Heart left ventricle (tissue), 13 donors: ENCODE data around the gene SATB2.

Experiments
- POLR2A ChIP-seq, 2 donors: fragments of 450-650 bp; IDR thresholded peaks; one replicate each; pipeline ENCODE4 v1.6.1; 2017; ENCODE audit warnings: antibody characterized with exemption in 2 of 2, mild to moderate bottlenecking in 2 of 2, moderate library complexity in 2 of 2
- TF ChIP-seq, protein P1 (sequence below), 12 donors: fragments of 200-600 bp; sonication (generic) in 4 of 12; IDR thresholded peaks; one replicate each; pipeline versions ENCODE4 v1.5.0 to v1.8.0; 2018 to 2022; ENCODE audit warnings: antibody characterized with exemption in 12 of 12, mild to moderate bottlenecking in 5 of 12
- donor health status: ischemic (EF 13 %, LVEDD 7.1; RV severe dilation, severe dysfunction).
- donor health status: DM: no; HTN: yes; CAD: no.
- donor health status: DM: no; HTN: no; CAD: no.
- donor health status: ischemic (EF 25% LVEDD 6.9; RV normal size, moderate dysfunction).
- donor health status: ischemic (EF 25% LVEDD 5.7; RV mildly dilated, moderate dysfunction).
- donor health status: ischemic (EF 35%, LVEDD 5.7; RV mildly dilated, moderate dysfunction).
- donor health status: nonischemic (EF 11% LVEDD 7.7; RV severe dilation, severe dysfunction).
- donor health status: DM: yes; HTN: yes; CAD: no.
- donor health status: PGD.
- donor health status: ischemic (EF 29% LVEDD 5.4; RV normal size, mild dysfunction).
- donor health status: nonischemic (EF 23%, LVEDD 6.1; RV moderate dilation, normal function).

DNA sequence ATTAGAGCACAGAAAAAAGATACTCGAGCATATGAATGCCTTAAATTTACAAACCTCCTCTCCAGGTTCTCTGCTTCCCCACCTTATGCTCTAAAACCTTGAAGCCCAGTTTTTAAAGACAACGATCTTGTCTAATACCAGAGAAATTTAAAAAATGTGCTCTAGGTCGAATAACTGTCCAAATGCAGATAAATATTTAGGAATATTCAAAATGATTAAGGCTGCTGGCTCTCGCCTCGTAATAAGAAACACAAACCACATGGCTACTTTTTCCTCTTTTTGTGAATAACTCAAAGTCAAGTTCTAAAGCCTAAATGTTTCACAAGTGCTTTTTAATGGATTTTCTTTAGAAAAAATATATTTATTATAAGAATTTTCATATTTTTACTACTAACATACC, 101.3 kb downstream of the SATB2 start:
- no peak for TF ChIP-seq POLR2A (IDR thresholded peaks at IDR 0.05)
- TF ChIP-seq, protein P1, sequence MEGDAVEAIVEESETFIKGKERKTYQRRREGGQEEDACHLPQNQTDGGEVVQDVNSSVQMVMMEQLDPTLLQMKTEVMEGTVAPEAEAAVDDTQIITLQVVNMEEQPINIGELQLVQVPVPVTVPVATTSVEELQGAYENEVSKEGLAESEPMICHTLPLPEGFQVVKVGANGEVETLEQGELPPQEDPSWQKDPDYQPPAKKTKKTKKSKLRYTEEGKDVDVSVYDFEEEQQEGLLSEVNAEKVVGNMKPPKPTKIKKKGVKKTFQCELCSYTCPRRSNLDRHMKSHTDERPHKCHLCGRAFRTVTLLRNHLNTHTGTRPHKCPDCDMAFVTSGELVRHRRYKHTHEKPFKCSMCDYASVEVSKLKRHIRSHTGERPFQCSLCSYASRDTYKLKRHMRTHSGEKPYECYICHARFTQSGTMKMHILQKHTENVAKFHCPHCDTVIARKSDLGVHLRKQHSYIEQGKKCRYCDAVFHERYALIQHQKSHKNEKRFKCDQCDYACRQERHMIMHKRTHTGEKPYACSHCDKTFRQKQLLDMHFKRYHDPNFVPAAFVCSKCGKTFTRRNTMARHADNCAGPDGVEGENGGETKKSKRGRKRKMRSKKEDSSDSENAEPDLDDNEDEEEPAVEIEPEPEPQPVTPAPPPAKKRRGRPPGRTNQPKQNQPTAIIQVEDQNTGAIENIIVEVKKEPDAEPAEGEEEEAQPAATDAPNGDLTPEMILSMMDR (IDR thresholded peaks at IDR 0.05), result no peak
